Superior temporal gyrus (tissue), 1 donor: ENCODE results near the gene COL15A1.

Source experiments
- DNase-seq: peaks from one replicate; pipeline ENCODE4 v3.0.0-alpha.2; 2016; ENCODE audit errors: extremely low spot score

COL15A1 gene

GRCh38 chr9:99108131-99108530, 164.4 kb downstream of the COL15A1 start:
- no peak for DNase-seq

DNA sequence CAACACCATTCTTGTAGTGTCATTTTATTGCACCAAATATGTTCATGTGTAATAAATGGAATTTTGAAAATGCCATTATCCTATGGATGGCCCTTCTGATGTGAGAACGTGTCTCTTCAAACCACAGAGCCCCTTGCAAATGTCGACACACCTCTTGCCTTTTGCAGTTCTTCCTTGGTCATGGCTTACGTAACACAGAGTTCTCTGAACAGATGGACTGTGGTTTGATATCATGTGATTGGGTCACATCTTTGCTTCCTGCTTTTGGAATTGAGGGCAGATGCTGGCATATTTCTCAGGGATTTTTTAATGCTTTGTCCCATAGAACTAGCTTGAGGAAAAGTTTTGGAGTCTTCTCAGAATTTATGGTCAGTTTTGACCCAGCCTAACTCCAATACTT, 165.8 kb downstream of the COL15A1 start:
- DNase-seq: peak; percentile 43

DNA sequence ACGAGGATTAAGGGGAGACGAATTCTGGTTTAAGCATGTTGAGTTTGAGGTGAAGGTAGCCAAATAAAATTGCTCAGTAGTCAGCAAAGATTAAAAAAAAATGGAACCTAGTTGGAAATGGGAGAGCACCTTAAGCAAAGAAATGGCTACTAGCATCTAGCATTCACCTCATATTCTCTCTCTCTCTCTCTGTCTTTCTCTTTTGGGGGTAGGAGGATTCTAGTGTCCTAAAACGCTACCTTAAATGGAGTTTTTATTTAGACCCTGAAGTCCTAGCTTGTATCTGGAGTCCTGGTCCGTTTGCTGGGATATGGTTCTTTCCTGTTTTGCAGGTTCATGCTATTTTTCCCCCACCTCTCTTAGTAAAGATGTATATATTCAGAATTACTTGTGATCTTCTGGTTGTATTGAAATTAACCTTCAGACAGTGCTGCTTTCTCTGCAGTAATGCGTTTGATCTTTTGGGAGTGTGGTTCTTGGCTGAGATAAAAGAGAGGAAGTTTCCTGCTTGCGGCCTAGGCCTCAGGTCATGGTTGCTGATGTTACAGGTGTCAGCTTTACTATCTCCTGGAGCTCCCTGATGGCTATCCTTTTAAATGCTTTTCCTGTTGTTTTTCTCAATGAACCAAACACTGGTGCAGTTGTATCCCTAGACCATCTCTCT, 169.2 kb downstream of the COL15A1 start:
- no peak for DNase-seq

DNA sequence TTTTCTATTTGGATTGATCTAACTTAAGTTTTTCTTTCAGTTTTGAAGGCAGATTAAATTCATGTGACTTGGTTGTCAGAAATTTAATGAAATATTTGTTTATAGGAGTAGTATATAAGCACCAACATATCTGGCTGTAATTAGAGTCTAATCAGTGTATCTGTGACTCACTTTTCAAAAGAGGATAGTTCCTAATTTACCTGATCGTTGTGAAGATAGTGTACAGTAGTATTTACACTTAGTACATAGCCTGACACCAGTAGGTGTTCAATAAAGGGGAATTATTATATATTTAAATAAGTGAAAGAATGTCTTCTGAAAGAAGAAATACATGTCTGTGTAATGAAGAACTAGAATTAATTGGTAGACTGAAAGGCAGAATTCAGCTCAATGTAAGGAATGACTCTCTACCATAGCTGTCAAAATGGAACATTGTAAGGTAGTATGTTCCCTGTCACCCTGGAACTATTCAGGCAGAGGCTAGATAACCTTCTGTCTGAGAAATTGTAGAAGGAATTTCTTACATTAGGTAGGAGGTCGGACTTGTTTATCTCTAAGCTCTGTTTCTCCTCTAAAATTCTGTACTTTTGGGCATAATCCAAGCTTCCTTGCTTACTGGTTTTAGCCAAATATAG, 169.8 kb downstream of the COL15A1 start:
- no peak for DNase-seq

DNA sequence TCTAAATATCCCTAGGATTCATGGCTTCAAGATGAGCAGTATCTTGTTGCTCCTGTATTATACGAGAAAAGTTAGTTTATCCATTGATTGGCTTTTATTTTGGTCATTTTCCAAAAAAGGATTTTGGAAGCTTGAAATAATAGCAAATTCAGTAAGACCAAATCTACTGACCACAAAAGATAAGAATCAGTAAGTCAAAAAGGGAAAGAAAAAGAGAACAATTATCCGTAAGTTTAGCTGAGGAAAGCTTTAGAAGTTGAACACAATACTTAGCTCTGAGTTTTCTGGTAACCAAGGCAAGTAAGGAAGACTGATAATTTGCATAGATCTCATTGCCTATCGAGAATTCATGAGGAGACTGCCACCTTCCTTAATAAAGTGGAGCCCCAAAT, 170.3 kb downstream of the COL15A1 start:
- DNase-seq: no peak

DNA sequence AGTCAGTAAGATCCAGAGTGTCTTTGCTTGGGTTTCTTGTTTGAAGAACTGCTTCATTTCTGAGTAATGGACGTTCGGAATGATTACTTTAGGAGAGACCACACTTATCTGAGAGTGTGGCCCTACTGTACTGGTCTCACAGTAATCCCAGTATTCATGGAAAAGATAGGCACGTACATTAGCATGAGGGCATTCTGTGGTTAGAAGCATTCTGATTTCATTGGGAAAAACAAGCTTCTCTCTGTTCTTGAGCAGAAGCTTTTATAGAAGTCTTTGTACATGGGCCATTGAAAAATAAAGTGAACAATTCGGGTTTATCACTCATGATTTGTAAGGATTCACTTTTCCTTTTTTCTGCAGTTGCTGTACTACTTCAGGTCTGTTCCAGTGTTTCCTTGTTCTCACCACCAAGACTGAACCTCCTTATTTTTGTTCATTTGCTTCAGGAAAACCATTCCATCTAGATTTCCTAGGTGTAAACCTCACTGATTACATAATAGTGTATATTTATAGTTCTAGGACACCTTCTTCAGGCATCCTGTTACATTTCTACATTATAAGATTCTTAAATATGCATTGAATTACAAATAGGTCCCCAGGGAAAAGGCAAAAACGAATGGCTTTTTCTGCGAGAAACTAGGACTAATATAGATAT, 171.3 kb downstream of the COL15A1 start:
- DNase-seq: no peak

DNA sequence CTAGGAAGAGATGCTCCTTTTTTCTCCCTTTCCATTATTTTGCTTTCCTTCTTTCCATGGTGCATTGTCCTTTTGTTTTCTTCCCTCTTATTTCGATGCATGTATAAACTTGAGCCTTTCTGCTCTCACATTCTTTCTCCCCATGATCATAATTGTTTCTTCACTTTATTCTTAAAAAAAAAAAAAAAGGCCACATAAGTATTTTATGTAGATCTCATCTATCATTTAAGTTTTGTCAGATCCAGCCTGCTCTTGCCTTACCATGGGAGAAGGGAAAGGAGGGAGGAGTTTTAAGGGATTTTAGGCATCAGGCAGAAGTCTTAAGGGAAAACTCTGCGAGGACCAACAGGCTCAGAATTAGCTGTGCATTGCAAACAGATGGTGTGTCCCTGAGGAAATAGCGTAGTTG, 172.3 kb downstream of the COL15A1 start:
- DNase-seq: no peak

DNA sequence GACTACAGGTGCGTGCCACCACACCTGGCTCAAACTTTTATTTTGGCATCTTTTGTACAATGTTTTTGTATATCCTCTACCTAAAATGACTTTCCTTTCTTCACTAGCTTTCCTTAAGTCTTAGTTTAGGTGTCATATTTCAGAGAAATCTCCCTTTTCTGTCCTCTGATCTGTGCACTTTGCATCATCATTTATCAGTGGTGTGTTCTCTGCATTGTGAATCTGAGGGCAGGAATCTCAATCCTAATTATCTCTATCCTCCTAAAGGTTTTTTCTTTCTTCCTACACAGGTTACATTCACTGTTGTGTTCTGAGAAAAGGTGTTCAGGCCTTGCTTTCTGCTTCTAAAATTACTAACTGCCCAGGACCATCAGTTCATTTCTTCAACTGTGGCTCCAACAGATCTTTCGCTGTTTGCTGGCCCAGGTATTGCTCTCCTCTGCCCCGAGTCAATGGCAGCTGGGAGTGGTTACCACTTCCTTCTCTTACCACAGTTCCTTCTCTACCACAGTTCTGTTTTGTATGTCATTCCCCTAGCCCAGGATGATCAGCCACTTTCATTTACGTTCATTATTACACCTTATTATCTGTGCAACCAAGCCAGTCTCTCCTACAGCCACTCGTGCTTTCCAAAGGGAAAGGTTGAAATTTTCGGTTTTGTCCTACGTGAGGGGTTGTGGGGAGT, 175.2 kb downstream of the COL15A1 start:
- no peak for DNase-seq

DNA sequence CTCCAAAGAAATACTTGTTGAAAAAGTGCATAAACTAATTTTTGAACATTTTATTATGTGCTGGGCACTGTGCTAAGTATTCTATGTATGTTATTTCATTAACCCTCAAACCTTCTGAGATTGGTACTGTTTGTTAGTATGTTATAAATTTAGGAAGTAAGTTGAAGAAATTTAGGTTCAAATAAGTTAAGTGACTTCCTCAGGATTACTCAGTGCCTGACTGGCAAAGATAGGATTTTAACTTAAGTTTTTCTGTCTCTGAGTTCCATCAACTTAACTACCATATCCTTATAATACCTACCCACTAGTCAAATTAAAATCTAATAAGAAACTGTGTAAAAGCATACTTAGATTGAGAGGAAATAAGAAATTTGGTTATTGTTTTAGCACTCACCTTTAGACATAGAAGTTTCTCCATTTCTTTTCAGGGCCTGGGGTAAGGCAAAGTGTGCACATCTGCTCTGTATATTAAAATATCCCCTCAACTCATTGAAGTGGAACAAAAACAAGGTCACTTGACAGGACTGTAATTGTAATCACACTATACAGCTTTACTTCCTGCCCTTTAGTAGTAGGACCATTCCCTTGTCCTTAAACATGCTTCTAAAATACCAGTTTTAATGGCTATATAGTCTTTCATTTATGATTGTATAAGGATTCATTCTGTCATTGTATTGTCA, 176.4 kb downstream of the COL15A1 start:
- DNase-seq: no peak
